ENCODE data around the gene SULT1E1. TPM values are rescaled to one million over a fixed set of nuclear protein-coding genes. Genes with fewer than 3 reads are reported as not detected.
A peak's percentile ranks its signal among the peaks of the same experiment; 100 is the strongest.

SULT1E1 gene
- total RNA-seq, 1 donor from 2014 or later = 1.4 TPM

DNA sequence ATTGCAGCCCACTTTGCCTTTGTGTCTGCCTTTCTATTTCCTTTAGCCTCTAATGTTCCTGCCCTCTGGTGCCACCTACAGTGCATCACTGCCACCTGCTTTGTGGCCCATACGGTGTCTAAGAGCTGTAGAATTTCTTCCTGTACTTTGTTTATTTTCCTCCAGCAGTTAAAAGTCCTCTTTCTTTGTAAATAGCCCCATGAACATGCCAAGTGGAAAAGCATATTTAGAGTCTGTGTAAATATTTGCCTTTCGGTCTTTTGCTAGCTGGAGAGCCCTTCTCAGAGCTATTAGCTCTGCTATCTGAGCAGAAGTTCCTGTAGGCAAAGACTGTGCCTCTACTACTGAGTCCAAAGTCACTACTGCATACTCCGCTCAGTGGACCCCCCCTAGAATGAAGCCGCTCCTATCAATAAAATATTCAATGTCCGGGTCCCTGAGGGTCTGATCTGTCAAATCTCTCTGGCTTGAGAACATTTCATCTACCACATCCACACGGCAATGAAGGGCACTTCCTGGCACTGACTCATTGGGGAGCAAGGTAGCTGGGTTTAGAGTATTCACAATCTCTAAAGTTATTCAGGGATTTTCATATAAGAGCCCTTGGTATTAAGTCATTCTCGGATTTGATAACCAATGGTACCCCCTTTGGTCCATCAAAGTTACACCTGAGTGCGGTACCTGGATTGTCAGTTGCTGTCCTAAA, 36.3 kb downstream of the SULT1E1 start:
- no peak overlapping the region for H3K27ac Mint-ChIP-seq (ENCODE audit: unreplicated experiment)
- no peaks in the 10 kb centered on the region for H3K9me3 Mint-ChIP-seq (ENCODE audit: low read depth)
- DNase-seq (ENCODE audit: low spot score) = no peak

GRCh38 chr4:69823048-69823447, 36.9 kb downstream of the SULT1E1 start:
- Mint-ChIP-seq H3K9me3 (ENCODE audit: low read depth) (no peaks in the 10 kb centered on the region), H3K4me1 (ENCODE audit: low read depth) (peaks cover 5% of the 10 kb centered on the region), H3K27ac (ENCODE audit: unreplicated experiment) (no peak overlapping the region), H3K4me3 (ENCODE audit: unreplicated experiment) (no peak overlapping the region), H3K27me3 (ENCODE audit: low read depth) (no peaks in the 10 kb centered on the region), H3K36me3 (ENCODE audit: low read depth) (no peaks in the 10 kb centered on the region)
- TF ChIP-seq, protein P1, sequence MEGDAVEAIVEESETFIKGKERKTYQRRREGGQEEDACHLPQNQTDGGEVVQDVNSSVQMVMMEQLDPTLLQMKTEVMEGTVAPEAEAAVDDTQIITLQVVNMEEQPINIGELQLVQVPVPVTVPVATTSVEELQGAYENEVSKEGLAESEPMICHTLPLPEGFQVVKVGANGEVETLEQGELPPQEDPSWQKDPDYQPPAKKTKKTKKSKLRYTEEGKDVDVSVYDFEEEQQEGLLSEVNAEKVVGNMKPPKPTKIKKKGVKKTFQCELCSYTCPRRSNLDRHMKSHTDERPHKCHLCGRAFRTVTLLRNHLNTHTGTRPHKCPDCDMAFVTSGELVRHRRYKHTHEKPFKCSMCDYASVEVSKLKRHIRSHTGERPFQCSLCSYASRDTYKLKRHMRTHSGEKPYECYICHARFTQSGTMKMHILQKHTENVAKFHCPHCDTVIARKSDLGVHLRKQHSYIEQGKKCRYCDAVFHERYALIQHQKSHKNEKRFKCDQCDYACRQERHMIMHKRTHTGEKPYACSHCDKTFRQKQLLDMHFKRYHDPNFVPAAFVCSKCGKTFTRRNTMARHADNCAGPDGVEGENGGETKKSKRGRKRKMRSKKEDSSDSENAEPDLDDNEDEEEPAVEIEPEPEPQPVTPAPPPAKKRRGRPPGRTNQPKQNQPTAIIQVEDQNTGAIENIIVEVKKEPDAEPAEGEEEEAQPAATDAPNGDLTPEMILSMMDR (IDR thresholded peaks at IDR 0.05) = no peak
- DNase-seq (ENCODE audit: low spot score) = no peak

More for the DNA sequence above, 36.3 kb downstream of the SULT1E1 start:
- TF ChIP-seq, protein P1 (IDR thresholded peaks at IDR 0.05) = peak; percentile 50
- no peaks in the 10 kb centered on the region for H3K27me3 Mint-ChIP-seq (ENCODE audit: low read depth)
- peaks cover 8% of the 10 kb centered on the region for H3K4me1 Mint-ChIP-seq (ENCODE audit: low read depth)
- H3K36me3 Mint-ChIP-seq (ENCODE audit: low read depth) = no peaks in the 10 kb centered on the region
- no peak overlapping the region for H3K4me3 Mint-ChIP-seq (ENCODE audit: unreplicated experiment)

DNA sequence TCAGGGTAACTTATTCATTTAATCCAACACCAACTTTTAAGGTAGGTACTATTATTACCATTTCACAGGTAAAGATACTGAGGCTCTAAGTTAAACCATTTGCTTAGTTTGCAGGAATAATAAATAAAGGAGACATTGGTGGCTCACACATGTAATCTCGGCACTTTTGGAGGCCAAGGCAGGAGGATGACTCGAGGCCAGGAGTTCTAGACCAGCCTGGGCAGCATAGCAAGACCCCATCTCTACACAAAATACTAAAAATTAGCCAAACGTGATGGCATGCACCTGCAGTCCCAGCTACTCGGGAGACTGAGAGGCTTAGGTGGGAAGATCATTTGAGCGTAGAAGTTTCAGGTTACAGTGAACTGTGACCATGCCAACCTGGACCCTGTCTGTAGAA, 37.7 kb downstream of the SULT1E1 start:
- H3K27ac Mint-ChIP-seq (ENCODE audit: unreplicated experiment) = no peak overlapping the region
- DNase-seq (ENCODE audit: low spot score) = no peak
- no peaks in the 10 kb centered on the region for H3K36me3 Mint-ChIP-seq (ENCODE audit: low read depth)
- no peaks in the 10 kb centered on the region for H3K27me3 Mint-ChIP-seq (ENCODE audit: low read depth)
- peaks cover 5% of the 10 kb centered on the region for H3K4me1 Mint-ChIP-seq (ENCODE audit: low read depth)
- TF ChIP-seq, protein P1 (IDR thresholded peaks at IDR 0.05) = no peak
- no peak overlapping the region for H3K4me3 Mint-ChIP-seq (ENCODE audit: unreplicated experiment)
- no peaks in the 10 kb centered on the region for H3K9me3 Mint-ChIP-seq (ENCODE audit: low read depth)

GRCh38 chr4:69818060-69818639, 41.8 kb downstream of the SULT1E1 start:
- no peaks in the 10 kb centered on the region for H3K27me3 Mint-ChIP-seq (ENCODE audit: low read depth)

DNA sequence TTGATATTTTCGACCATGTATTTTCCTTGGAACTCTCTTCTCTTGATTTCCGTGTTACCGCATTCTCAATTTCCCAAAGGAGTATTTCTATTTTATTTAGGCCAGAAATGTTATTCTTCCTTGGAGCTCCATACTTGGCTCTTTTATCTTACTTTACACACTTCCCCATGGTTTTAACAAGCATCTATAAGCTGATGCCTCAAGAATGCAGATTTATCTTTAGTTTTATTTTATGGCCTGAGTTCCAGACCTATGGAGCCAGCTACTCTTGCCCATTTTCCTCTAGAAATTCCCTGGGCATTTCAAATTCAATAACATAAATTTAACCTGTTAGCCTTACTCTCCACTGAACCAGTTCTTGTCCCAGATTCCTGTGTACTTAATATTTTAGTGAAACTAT, 43.7 kb downstream of the SULT1E1 start:
- Mint-ChIP-seq H3K4me3 (ENCODE audit: unreplicated experiment) (no peak overlapping the region), H3K36me3 (ENCODE audit: low read depth) (no peaks in the 10 kb centered on the region), H3K27ac (ENCODE audit: unreplicated experiment) (no peak overlapping the region), H3K4me1 (ENCODE audit: low read depth) (peaks cover 14% of the 10 kb centered on the region), H3K27me3 (ENCODE audit: low read depth) (no peaks in the 10 kb centered on the region), H3K9me3 (ENCODE audit: low read depth) (no peaks in the 10 kb centered on the region)
- DNase-seq (ENCODE audit: low spot score) = no peak
- TF ChIP-seq, protein P1 (IDR thresholded peaks at IDR 0.05) = no peak

More at GRCh38 chr4:69818060-69818639, 41.8 kb downstream of the SULT1E1 start:
- Mint-ChIP-seq H3K27ac (ENCODE audit: unreplicated experiment) (no peak overlapping the region), H3K36me3 (ENCODE audit: low read depth) (no peaks in the 10 kb centered on the region), H3K4me1 (ENCODE audit: low read depth) (peaks cover 14% of the 10 kb centered on the region), H3K4me3 (ENCODE audit: unreplicated experiment) (no peak overlapping the region), H3K9me3 (ENCODE audit: low read depth) (no peaks in the 10 kb centered on the region)
- TF ChIP-seq, protein P1 (IDR thresholded peaks at IDR 0.05) = no peak
- DNase-seq (ENCODE audit: low spot score) = no peak

All from chondrocyte (in vitro differentiated cells).